Loucy (cell line): ENCODE measurements around the gene DYNLL1.

ENCODE experiments used
- H2AFZ ChIP-seq: fragments of 200-600 bp; sonication (generic); 2 replicates; pipeline ENCODE4 v1.6.0; 2016; ENCODE audit warnings: antibody characterized with exemption, mild to moderate bottlenecking, low read length, moderate library complexity
- H3F3A ChIP-seq: fragments of 200-600 bp; 2 replicates; pipeline ENCODE4 v1.6.0; 2016; ENCODE audit warnings: antibody characterized with exemption, low read depth, mild to moderate bottlenecking
- H3K27me3 ChIP-seq: fragments of 200-600 bp; sonication (generic); 2 replicates; pipeline ENCODE4 v1.6.1; 2014; ENCODE audit warnings: low read length, mild to moderate bottlenecking; ENCODE audit not compliant: insufficient read depth, poor library complexity, severe bottlenecking
- H3K36me3 ChIP-seq: fragments of 200-600 bp; sonication (generic); 2 replicates; pipeline ENCODE4 v1.6.1; 2016; ENCODE audit warnings: low read length; ENCODE audit not compliant: insufficient read depth
- H3K4me1 ChIP-seq: fragments of 200-600 bp; sonication (generic); 2 replicates; pipeline ENCODE4 v1.5.1; 2014; ENCODE audit warnings: low read length, mild to moderate bottlenecking; ENCODE audit not compliant: insufficient read depth, poor library complexity, severe bottlenecking
- H3K4me2 ChIP-seq: fragments of 200-600 bp; sonication (generic); 2 replicates; pipeline ENCODE4 v1.6.0; 2014; ENCODE audit warnings: antibody characterized with exemption, low read length, low read depth, mild to moderate bottlenecking; ENCODE audit not compliant: poor library complexity, severe bottlenecking
- H3K4me3 ChIP-seq: fragments of 200-600 bp; sonication (generic); 2 replicates; pipeline ENCODE4 v1.5.1; 2014; ENCODE audit warnings: low read length, mild to moderate bottlenecking, mixed read lengths; ENCODE audit not compliant: poor library complexity, severe bottlenecking
- H3K79me2 ChIP-seq: fragments of 200-600 bp; sonication (generic); 2 replicates; pipeline ENCODE4 v1.6.1; 2014; ENCODE audit warnings: low read length; ENCODE audit not compliant: insufficient read depth
- H3K9ac ChIP-seq: fragments of 200-600 bp; sonication (generic); 2 replicates; pipeline ENCODE4 v1.6.0; 2014; ENCODE audit warnings: mild to moderate bottlenecking, low read depth, low read length, moderate library complexity; ENCODE audit not compliant: poor library complexity, severe bottlenecking
- H3K9me2 ChIP-seq: fragments of 200-600 bp; sonication (generic); replicated peaks from 2 replicates; pipeline ENCODE4 v1.6.1; 2016; ENCODE audit warnings: low read depth, low read length, mixed read lengths
- H3K9me3 ChIP-seq: fragments of 200-600 bp; sonication (generic); 2 replicates; pipeline ENCODE4 v1.6.1; 2014; ENCODE audit warnings: mild to moderate bottlenecking, antibody characterized with exemption, low read length, low read depth; ENCODE audit not compliant: insufficient read depth
- H4K20me1 ChIP-seq: fragments of 200-600 bp; sonication (generic); 2 replicates; pipeline ENCODE4 v1.6.0; 2014; ENCODE audit warnings: antibody characterized with exemption, low read length, mild to moderate bottlenecking; ENCODE audit not compliant: insufficient read depth, poor library complexity, severe bottlenecking
- EZH2phosphoT487 ChIP-seq: fragments of 200-600 bp; IDR thresholded peaks from 2 replicates; pipeline ENCODE4 v1.6.1; 2018; ENCODE audit warnings: antibody characterized with exemption, mild to moderate bottlenecking, moderate library complexity, borderline replicate concordance
- TF ChIP-seq, protein P1 (sequence below): fragments of 200-600 bp; sonication (generic); conservative IDR thresholded peaks from 2 replicates; pipeline ENCODE4 v1.5.1; 2014; ENCODE audit warnings: mild to moderate bottlenecking, antibody characterized with exemption, low read length

DYNLL1 gene

DNA sequence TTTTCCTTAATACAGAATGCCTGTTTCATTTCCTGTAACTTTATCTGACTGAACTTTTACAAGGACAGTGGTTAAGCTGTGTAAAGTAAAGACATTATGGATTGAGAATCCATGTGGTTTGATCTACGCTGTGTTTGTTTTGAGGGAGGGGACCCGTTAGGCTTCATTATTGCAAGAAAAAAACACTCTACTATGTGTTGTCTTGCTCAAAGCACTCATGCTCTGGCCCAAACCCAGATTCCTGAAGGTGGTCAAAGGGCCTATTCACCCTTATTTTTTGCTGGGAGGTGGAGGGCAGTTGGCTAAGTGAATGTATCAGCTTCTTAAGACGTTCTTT lies 50.1 kb downstream of the DYNLL1 start:
- Histone ChIP-seq H3K79me2 (peaks cover 84% of the 10 kb centered on the region), H3K9me3 (no peaks in the 10 kb centered on the region), H3F3A (no peaks in the 10 kb centered on the region), H3K27me3 (no peaks in the 10 kb centered on the region), H3K9me2 (no peaks in the 10 kb centered on the region), H3K4me3 (no peak overlapping the region), H3K4me2 (no peak overlapping the region), H2AFZ (no peak overlapping the region), H3K9ac (no peak overlapping the region), H3K36me3 (peaks cover 52% of the 10 kb centered on the region), H3K4me1 (no peaks in the 10 kb centered on the region), H4K20me1 (peaks cover 71% of the 10 kb centered on the region)
- TF ChIP-seq EZH2phosphoT487, result no peak
- TF ChIP-seq, protein P1, sequence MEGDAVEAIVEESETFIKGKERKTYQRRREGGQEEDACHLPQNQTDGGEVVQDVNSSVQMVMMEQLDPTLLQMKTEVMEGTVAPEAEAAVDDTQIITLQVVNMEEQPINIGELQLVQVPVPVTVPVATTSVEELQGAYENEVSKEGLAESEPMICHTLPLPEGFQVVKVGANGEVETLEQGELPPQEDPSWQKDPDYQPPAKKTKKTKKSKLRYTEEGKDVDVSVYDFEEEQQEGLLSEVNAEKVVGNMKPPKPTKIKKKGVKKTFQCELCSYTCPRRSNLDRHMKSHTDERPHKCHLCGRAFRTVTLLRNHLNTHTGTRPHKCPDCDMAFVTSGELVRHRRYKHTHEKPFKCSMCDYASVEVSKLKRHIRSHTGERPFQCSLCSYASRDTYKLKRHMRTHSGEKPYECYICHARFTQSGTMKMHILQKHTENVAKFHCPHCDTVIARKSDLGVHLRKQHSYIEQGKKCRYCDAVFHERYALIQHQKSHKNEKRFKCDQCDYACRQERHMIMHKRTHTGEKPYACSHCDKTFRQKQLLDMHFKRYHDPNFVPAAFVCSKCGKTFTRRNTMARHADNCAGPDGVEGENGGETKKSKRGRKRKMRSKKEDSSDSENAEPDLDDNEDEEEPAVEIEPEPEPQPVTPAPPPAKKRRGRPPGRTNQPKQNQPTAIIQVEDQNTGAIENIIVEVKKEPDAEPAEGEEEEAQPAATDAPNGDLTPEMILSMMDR, result no peak
